Chondrocyte (in vitro differentiated cells): ENCODE data around the gene PANK4. TPM values are rescaled to one million over a fixed set of nuclear protein-coding genes. Genes with fewer than 3 reads are reported as not detected.

Experiments used
- DNase-seq: peaks from one replicate; pipeline ENCODE4 v3.0.0; 2021; ENCODE audit warnings: mixed read lengths, low spot score
- H3K27ac Mint-ChIP-seq: one replicate; pipeline ENCODE4 v1.8.0; 2021; ENCODE audit warnings: mild to moderate bottlenecking, moderate library complexity, mixed read lengths; ENCODE audit not compliant: unreplicated experiment
- H3K27me3 Mint-ChIP-seq: 2 replicates; pipeline ENCODE4 v1.8.0; 2021; ENCODE audit warnings: low read depth, mixed read lengths
- H3K36me3 Mint-ChIP-seq: 2 replicates; pipeline ENCODE4 v1.8.0; 2021; ENCODE audit warnings: low read depth, mixed read lengths
- H3K4me1 Mint-ChIP-seq: 2 replicates; pipeline ENCODE4 v1.8.0; 2021; ENCODE audit warnings: low read depth, mild to moderate bottlenecking, mixed read lengths
- H3K4me3 Mint-ChIP-seq: one replicate; pipeline ENCODE4 v1.8.0; 2021; ENCODE audit warnings: mild to moderate bottlenecking, moderate library complexity, mixed read lengths; ENCODE audit not compliant: unreplicated experiment
- H3K9me3 Mint-ChIP-seq: 2 replicates; pipeline ENCODE4 v1.8.0; 2021; ENCODE audit warnings: low read depth, mixed read lengths
- CTCF ChIP-seq: fragments of 200-600 bp; sonication (generic); IDR thresholded peaks from 2 replicates; pipeline ENCODE4 v1.5.0; 2021; ENCODE audit warnings: antibody characterized with exemption, mild to moderate bottlenecking, moderate library complexity
- total RNA-seq: library from RNA; stranded (reverse); gene quantifications from 3 replicates; pipeline ENCODE4 v1.2.1, GENCODE V29; 2021

The PANK4 gene
- total RNA-seq, 1 donor from 2014 or later, result 19.6 TPM

- no peaks in the 10 kb centered on the region for H3K4me1 Mint-ChIP-seq
- H3K36me3 Mint-ChIP-seq, result peaks cover 8% of the 10 kb centered on the region
- no peak overlapping the region for H3K4me3 Mint-ChIP-seq
- H3K27ac Mint-ChIP-seq, result no peak overlapping the region
- no peaks in the 10 kb centered on the region for H3K27me3 Mint-ChIP-seq
- DNase-seq, result no peak
- TF ChIP-seq CTCF, result no peak
- H3K9me3 Mint-ChIP-seq, result peaks cover 15% of the 10 kb centered on the region
These were observed 40.4 kb downstream of the PANK4 start for GRCh38 chr1:2486041-2486440.

GRCh38 chr1:2483970-2484369, 42.4 kb downstream of the PANK4 start:
- Mint-ChIP-seq H3K4me3 (no peak overlapping the region), H3K27ac (no peak overlapping the region), H3K4me1 (no peaks in the 10 kb centered on the region), H3K9me3 (peaks cover 13% of the 10 kb centered on the region), H3K27me3 (no peaks in the 10 kb centered on the region), H3K36me3 (peaks cover 6% of the 10 kb centered on the region)
- no peak for DNase-seq
- no peak for TF ChIP-seq CTCF

GRCh38 chr1:2483026-2483425, 43.4 kb downstream of the PANK4 start:
- H3K27me3 Mint-ChIP-seq, result no peaks in the 10 kb centered on the region
- no peak for TF ChIP-seq CTCF
- peaks cover 5% of the 10 kb centered on the region for H3K9me3 Mint-ChIP-seq
- no peak overlapping the region for H3K27ac Mint-ChIP-seq
- peaks cover 2% of the 10 kb centered on the region for H3K36me3 Mint-ChIP-seq
- H3K4me3 Mint-ChIP-seq, result no peak overlapping the region
- no peak for DNase-seq
- no peaks in the 10 kb centered on the region for H3K4me1 Mint-ChIP-seq

GRCh38 chr1:2482588-2482987, 43.8 kb downstream of the PANK4 start:
- H3K27ac Mint-ChIP-seq, result no peak overlapping the region
- no peaks in the 10 kb centered on the region for H3K27me3 Mint-ChIP-seq

GRCh38 chr1:2481885-2482284, 44.5 kb downstream of the PANK4 start:
- no peaks in the 10 kb centered on the region for H3K4me1 Mint-ChIP-seq
- no peak overlapping the region for H3K27ac Mint-ChIP-seq
- DNase-seq, result no peak
- H3K4me3 Mint-ChIP-seq, result no peak overlapping the region
- H3K9me3 Mint-ChIP-seq, result no peaks in the 10 kb centered on the region
- TF ChIP-seq CTCF, result no peak
- no peaks in the 10 kb centered on the region for H3K27me3 Mint-ChIP-seq
- H3K36me3 Mint-ChIP-seq, result no peaks in the 10 kb centered on the region

More at GRCh38 chr1:2482588-2482987, 43.8 kb downstream of the PANK4 start:
- H3K36me3 Mint-ChIP-seq, result no peaks in the 10 kb centered on the region
- peaks cover under 1% of the 10 kb centered on the region for H3K9me3 Mint-ChIP-seq
- no peak for TF ChIP-seq CTCF
- no peak for DNase-seq
- H3K4me3 Mint-ChIP-seq, result no peak overlapping the region
- no peaks in the 10 kb centered on the region for H3K4me1 Mint-ChIP-seq
